Ammon's horn (tissue), 1 donor: ENCODE measurements around the gene IGFALS.

Experiments used
- DNase-seq: peaks from one replicate; pipeline ENCODE4 v3.0.0-alpha.2; 2016; ENCODE audit warnings: low spot score

The IGFALS gene

DNA sequence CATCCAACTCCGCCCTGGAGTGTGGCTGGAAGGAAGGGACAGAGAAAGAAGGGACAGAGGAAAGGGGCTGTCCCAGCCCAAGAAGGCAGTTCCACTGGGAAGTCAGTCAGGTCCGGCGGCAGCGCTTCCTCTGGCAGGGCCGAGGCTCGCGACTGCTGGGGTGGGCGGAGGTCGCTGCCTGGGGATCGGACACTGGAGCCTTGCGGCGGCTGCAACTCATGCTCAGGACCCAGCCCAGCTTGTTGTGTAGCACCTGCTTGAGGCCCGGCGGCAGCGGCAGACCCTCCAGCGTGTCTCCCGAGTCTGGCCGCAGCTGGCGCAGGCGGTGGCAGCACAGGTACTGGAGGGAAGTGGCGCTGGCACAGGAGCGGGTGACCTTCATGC, 16.5 kb downstream of the IGFALS start:
- no peak for DNase-seq

- no peak for DNase-seq
These were observed 16.9 kb downstream of the IGFALS start for GRCh38 chr16:1776672-1776955.

GRCh38 chr16:1775846-1776671, 17.4 kb downstream of the IGFALS start:
- DNase-seq: no peak

- no peak for DNase-seq
These were observed 18.3 kb downstream of the IGFALS start for GRCh38 chr16:1775006-1775845.

DNA sequence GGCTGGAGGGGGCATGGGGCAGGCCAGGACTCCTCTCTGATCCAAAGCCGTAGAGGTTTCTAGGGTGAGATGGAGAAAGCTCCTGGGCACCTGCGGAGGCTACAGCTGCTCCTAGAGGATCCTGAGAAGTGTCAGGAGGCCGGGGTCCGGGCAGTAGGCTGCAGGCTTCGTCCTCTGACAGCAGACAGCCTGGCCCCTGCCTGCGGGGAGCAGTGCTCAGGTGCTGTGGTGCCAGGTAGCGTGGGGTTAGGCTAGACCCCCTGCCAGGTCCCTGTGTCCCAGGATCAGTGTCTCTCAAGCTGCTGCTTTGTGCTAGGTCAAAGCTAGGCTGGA, 19.1 kb downstream of the IGFALS start:
- no peak for DNase-seq

DNA sequence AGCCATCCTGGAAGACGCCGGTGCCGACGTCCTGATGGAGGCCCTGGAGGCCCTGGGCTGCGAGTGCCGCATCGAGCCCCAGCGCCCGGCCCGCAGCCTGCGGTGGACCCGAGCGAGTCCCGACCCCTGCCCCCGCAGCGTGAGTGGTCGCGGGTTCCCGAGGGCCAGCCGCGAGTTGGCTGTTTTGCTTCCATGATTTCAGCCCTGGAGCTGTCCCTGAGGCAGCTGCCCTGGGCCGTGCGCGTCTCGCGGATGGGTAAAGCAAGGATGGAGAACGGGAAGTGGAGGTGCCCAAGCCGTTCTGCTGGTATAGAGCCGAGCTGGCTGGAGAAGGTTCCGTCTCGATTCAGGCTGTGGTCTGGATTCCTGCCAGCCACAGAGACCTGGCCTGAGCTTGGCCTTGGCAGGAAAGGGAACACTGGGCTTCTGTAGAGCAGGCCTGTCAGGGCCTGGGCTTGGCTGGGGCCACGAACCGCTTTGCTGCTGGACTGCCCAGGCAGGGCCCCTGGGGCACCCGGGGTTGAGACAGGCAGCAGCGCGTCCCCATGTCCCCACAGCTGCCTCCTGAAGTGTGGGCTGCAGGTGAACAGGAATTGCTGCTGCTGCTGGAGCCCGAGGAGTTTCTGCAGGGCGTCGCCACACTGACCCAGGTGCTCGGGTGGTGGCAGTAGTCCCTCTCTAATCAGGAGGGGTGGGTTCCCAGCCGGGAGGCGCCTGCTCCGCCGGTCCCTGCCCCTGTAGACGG, 19.6 kb downstream of the IGFALS start:
- DNase-seq: peak; percentile 56

- DNase-seq: peak; percentile 77
These were observed 20.4 kb downstream of the IGFALS start, which contains the start of gene MRPS34 for GRCh38 chr16:1772908-1773702. Gene MRPS34 (minus strand): TSS chr16:1773134. CDS start chr16:1773119, 15 bp downstream.

- no peak for DNase-seq
These were observed 21.1 kb downstream of the IGFALS start, which contains the start of gene EME2 for GRCh38 chr16:1772362-1772907. Gene EME2 (plus strand): TSS chr16:1772810. CDS start chr16:1773228, 418 bp downstream.

GRCh38 chr16:1771864-1772361, 21.6 kb downstream of the IGFALS start:
- no peak for DNase-seq

DNA sequence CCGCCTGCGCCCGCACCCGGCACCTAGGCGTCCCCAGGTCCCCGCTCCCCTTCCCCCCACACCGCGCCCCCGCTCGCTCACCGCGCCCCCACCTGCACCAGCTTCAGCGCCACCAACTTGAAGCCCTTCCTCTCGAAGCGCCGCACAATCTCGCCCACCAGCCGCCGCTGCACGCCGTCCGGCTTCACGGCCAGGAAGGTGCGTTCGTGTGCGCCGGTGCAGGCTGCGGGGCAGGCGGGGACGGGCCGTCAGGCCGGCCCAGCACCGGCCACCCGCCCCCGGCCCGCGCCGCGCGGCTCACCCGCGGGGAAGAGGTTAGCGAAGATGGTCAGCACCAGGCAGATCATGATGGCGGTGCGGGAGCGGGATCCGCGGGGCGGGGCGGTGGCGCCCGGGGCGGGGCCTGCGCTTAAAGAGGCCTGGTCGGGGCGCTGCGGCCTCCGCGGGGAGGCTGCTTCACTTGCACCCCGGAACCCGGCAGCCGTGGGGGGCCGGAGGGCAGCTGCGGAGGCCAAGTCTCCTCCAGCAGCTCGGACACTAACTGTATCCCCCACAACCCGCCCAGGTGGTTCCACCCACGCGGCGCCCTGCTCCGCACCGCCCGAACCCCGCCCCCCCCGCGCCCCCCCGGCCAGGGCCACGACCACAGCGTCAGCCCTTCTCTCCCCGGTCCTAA, 22.2 kb downstream of the IGFALS start, which contains the start of gene NME3:
Gene NME3, minus strand, starts transcription at position 356 of the 676 bp plus-strand sequence. Its CDS starts 9 bp downstream, at position 347.
- peak; percentile 76 for DNase-seq

DNA sequence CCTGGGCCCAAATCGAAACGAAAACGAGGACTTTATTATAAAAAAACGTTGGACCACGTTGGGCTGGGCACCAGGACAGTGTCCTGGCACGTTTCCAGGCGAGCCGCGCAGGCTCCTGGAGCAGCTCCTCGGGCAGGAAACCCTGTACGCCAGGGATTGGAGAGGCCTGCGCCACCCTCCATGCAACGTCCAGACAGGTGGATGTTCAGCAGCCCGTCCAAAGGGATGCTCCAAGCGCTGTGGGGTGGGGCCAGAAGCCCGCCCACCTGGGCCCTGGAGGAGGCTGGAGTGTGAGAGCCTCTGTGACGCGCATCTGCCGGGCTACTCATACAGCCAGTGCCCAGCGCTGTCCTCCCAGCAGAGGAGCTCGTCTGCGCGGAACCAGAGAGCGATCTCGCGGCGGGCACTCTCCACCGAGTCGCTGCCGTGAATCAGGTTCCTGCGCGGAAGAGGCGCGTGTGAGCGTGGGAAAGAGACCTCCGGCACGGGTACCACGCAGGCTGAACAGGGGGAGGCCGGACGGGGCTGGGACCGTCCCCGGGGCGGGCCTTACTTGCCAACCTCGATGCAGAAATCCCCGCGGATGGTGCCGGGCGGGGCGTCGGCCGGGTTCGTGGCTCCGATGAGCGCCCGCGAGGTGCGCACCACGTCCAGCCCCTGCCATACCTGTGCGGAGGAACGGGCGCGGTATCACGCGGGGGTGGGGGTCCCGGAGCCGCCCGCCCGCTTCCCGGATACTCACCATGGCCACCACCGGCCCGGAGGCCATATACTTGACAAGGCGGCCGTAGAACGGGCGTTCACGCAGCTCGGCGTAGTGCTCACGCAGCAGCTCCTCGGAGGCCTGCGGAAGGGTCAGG, 22.9 kb downstream of the IGFALS start:
- peak; percentile 48 for DNase-seq

GRCh38 chr16:1769402-1770300, 23.9 kb downstream of the IGFALS start:
- DNase-seq: no peak

DNA sequence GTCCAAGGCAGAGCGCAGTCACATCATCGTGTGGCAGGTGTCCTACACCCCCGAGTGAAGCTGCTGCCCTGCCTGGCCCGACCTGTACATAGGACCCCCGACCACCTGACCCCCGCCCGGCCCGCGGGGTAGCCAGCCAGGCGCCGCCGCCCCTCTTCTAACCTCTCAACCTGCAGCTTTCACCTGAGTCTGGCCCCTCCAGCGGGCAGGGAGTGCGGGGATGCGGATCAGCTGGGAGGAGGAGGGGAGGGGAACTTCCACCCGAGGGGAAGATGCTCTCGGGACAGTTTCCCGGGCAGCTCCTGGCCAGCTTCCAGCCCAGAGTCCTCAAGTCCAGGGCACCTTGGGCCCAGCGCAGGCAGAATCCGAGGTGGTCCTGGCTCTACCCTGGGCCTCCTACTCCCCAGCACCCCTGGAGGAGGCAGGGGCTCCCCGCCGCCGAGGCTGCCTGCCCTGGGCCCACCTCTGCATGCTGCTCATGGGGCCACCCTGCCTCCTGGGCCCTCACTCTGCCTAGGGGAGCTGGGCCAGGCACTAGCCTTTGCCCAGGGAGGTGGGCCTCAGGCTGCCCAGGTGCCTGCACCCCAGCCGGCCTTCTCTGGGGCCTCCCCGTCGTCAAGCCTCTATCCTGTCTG, 24.6 kb downstream of the IGFALS start:
- DNase-seq: no peak

DNA sequence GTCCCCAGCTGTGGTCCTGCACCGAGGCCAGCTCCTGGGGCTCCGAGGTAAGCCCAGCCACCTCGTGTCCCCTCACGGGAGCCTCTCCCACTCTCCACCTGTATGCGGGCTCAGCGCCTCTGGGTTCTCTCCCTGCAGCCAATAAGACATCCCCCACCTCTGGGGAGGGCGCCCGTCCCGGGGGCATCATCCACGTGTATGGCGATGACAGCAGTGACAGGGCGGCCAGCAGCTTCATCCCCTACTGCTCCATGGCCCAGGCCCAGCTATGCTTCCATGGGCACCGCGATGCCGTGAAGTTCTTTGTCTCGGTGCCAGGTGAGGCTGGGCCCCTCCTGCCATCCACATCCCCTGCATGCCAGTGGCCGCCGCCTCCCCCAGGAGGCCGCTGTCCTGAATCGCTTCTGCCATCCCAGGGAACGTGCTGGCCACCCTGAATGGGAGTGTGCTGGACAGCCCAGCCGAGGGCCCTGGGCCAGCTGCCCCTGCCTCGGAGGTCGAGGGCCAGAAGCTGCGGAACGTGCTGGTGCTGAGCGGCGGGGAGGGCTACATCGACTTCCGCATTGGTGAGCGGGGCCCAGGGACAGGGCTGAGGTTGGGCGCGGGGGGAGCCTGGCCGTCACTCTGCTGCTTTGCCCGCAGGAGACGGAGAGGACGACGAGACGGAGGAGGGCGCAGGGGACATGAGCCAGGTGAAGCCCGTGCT, 25.3 kb downstream of the IGFALS start:
- no peak for DNase-seq

GRCh38 chr16:1767116-1767994, 26.1 kb downstream of the IGFALS start:
- no peak for DNase-seq

DNA sequence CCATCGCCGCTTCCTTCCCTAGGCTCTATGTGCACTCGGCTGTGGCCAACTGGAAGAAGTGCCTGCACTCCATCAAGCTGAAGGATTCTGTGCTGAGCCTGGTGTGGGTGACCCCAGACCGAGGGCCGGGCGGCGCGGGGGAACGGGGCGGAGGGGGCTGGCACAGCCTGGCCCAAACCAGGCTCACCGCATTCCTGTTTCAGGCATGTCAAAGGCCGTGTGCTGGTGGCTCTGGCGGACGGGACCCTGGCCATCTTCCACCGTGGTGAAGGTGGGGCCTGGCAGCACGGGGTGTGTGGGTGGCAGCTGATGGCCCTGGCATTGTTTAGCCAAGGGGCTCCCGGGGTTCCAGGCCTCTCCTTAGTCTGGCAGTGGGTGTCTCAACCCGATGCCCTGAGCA, 26.8 kb downstream of the IGFALS start:
- DNase-seq: no peak
